ENCODE data around the gene DHX35.

DNA sequence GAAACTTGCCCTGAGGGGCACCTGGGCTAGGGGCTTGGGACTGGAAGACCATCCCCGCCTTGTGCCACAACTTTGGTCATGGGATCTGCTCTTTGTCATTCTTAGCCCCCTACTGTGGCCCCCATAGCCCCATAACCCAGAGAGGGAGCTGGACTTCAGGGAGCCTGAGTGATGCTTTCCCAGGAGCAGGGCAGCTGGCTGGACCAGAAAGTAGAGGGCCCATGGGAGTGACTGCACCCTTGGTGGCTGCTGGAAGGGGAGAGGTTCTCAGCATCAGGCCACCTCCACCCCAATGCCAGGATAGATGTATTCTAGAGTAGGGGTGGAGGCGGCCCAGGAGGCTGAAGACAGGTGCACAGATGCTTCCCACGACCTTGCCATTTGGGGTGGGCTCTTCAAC, 41.7 kb upstream of the DHX35 start:
- no peak for TF ChIP-seq CTCF (IDR thresholded peaks at IDR 0.05)
- TF ChIP-seq REST (IDR thresholded peaks at IDR 0.05; ENCODE audit: insufficient read depth in 1 of 2, low read depth in 2 of 2, low read length in 1 of 2), result no peak
- no peak for TF ChIP-seq POLR2AphosphoS5 (IDR thresholded peaks at IDR 0.05; ENCODE audit: low read depth, low read length)

All from Panc1 (cell line).